GM23248 (cell line): ENCODE measurements around the gene ASIC5. TPM values are rescaled to one million over a fixed set of nuclear protein-coding genes. Genes with fewer than 3 reads are reported as not detected.
A peak's percentile ranks its signal among the peaks of the same experiment; 100 is the strongest.
"Not testable (repeated sequence)": the region's sequence is repeated elsewhere in the genome, so short reads cannot be mapped to it uniquely, and the experiment has no call there.

Experiments used
- DNase-seq: peaks from one replicate; pipeline ENCODE4 v3.0.0-alpha.2; 2015
- H2AFZ ChIP-seq: fragments of 200-600 bp; sonication (generic); 2 replicates; pipeline ENCODE4 v1.6.1; 2016; ENCODE audit warnings: antibody characterized with exemption
- H3F3A ChIP-seq: fragments of 200-600 bp; sonication (generic); 2 replicates; pipeline ENCODE4 v1.6.1; 2016; ENCODE audit warnings: mild to moderate bottlenecking, antibody characterized with exemption, mixed run types; ENCODE audit not compliant: insufficient read depth
- H3K27ac ChIP-seq: fragments of 200-600 bp; sonication (generic); 2 replicates; pipeline ENCODE4 v1.5.1; 2016; ENCODE audit warnings: mild to moderate bottlenecking
- H3K27me3 ChIP-seq: fragments of 200-600 bp; sonication (generic); replicated peaks from 2 replicates; pipeline ENCODE4 v1.6.1; 2016; ENCODE audit warnings: mild to moderate bottlenecking; ENCODE audit not compliant: insufficient read depth
- H3K36me3 ChIP-seq: fragments of 200-600 bp; sonication (generic); 2 replicates; pipeline ENCODE4 v1.6.1; 2016; ENCODE audit warnings: low read depth, mild to moderate bottlenecking
- H3K4me1 ChIP-seq: fragments of 200-600 bp; sonication (generic); 2 replicates; pipeline ENCODE4 v1.6.1; 2016; ENCODE audit warnings: mild to moderate bottlenecking; ENCODE audit not compliant: insufficient read depth
- H3K4me2 ChIP-seq: fragments of 200-600 bp; sonication (generic); one replicate; pipeline ENCODE4 v1.6.1; 2016; ENCODE audit warnings: mild to moderate bottlenecking; ENCODE audit not compliant: unreplicated experiment
- H3K4me3 ChIP-seq: fragments of 200-600 bp; sonication (generic); 2 replicates; pipeline ENCODE4 v1.5.1; 2016; ENCODE audit warnings: mild to moderate bottlenecking
- H3K79me2 ChIP-seq: fragments of 200-600 bp; sonication (generic); 2 replicates; pipeline ENCODE4 v1.6.1; 2016; ENCODE audit warnings: mild to moderate bottlenecking; ENCODE audit not compliant: insufficient read depth
- H3K9ac ChIP-seq: fragments of 200-600 bp; sonication (generic); 2 replicates; pipeline ENCODE4 v1.6.1; 2016; ENCODE audit warnings: mild to moderate bottlenecking
- H3K9me2 ChIP-seq: fragments of 200-600 bp; sonication (generic); 2 replicates; pipeline ENCODE4 v1.6.1; 2016; ENCODE audit warnings: mixed run types, mild to moderate bottlenecking, moderate library complexity; ENCODE audit not compliant: insufficient read depth
- H3K9me3 ChIP-seq: fragments of 200-600 bp; sonication (generic); one replicate; pipeline ENCODE4 v1.6.1; 2017; ENCODE audit warnings: low read depth
- H4K20me1 ChIP-seq: fragments of 200-600 bp; sonication (generic); 2 replicates; pipeline ENCODE4 v1.6.0; 2016; ENCODE audit not compliant: insufficient read depth
- EZH2 ChIP-seq: fragments of 200-600 bp; sonication (generic); IDR thresholded peaks from 2 replicates; pipeline ENCODE4 v1.6.1; 2018; ENCODE audit warnings: antibody characterized with exemption, mild to moderate bottlenecking; ENCODE audit not compliant: insufficient read depth, poor library complexity, severe bottlenecking
- EZH2phosphoT487 ChIP-seq: fragments of 200-600 bp; sonication (generic); IDR thresholded peaks from 2 replicates; pipeline ENCODE4 v1.6.1; 2018; ENCODE audit warnings: antibody characterized with exemption, moderate library complexity, mild to moderate bottlenecking, low read depth; ENCODE audit not compliant: insufficient read depth
- WGBS, 2 experiments: methylation state at CpG; one replicate each; pipeline ENCODE4 v1.1.6; 2015 to 2017; ENCODE audit warnings: low lambda C conversion rate in 2 of 2, low coverage in 1 of 2; ENCODE audit errors: missing lambda C conversion rate in 2 of 2; 5-methylcytosine and 5-hydroxymethylcytosine counted together
- in situ Hi-C: fragments of 300-500 bp; cut with MboI; formaldehyde crosslinking; loops from 2 replicates; pipeline ENCODE4 v1.15.0; 2020
- polyA plus RNA-seq: library from polyadenylated mRNA; unstranded; fragments of >200 nt; fragmentation: Nextera tagmentation; extraction: Ambion mirVana; gene quantifications from 2 replicates; pipeline ENCODE4 v1.2.1, GENCODE V29; 2016
- total RNA-seq: library from RNA; depleted of rRNA; stranded (reverse); fragments of >200 nt; shearing (Covaris generic); gene quantifications from 2 replicates; pipeline ENCODE4 v1.2.3, GENCODE V29; 2014

The ASIC5 gene
- total and polyA plus RNA-seq, 2 experiments from 2014 or later: not detected

DNA sequence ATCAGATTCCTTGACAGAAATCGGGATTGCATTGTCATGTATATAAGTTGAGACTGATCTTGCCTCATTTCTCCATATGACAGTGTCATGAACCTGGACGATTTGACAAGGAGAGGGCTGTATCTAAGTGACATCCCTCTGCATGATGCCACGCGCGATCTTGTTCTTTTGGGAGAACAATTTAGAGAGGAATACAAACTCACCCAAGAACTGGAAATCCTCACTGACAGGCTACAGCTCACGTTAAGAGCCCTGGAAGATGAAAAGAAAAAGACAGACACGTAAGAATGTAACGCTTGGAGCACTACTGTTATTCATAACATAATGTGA is 66.3 kb downstream of the ASIC5 start:
- peak overlapping the region; percentile 35; the same call in 1 of the 2 replicates for H2AFZ ChIP-seq
- H3K27ac ChIP-seq: no peak overlapping the region
- no peaks in the 10 kb centered on the region for H3K9me2 ChIP-seq
- no peak overlapping the region for H3K4me2 ChIP-seq
- no peaks in the 10 kb centered on the region for H3K79me2 ChIP-seq
- H3K9me3 ChIP-seq: no peaks in the 10 kb centered on the region
- no peaks in the 10 kb centered on the region for H3K4me1 ChIP-seq
- no peak overlapping the region for H3K9ac ChIP-seq
- H3K36me3 ChIP-seq: no peaks in the 10 kb centered on the region
- WGBS, 2 experiments: 44 to 45% methylated on average over 8 of the region's 8 CpGs
- TF ChIP-seq EZH2 (no peak), EZH2phosphoT487 (no peak)
- H3F3A ChIP-seq: no peaks in the 10 kb centered on the region
- H3K4me3 ChIP-seq: no peak overlapping the region; the same call in 1 of the 2 replicates
- H3K27me3 ChIP-seq: no peaks in the 10 kb centered on the region
- no peaks in the 10 kb centered on the region for H4K20me1 ChIP-seq
- in situ Hi-C loops: no loop called here
- no peak for DNase-seq

DNA sequence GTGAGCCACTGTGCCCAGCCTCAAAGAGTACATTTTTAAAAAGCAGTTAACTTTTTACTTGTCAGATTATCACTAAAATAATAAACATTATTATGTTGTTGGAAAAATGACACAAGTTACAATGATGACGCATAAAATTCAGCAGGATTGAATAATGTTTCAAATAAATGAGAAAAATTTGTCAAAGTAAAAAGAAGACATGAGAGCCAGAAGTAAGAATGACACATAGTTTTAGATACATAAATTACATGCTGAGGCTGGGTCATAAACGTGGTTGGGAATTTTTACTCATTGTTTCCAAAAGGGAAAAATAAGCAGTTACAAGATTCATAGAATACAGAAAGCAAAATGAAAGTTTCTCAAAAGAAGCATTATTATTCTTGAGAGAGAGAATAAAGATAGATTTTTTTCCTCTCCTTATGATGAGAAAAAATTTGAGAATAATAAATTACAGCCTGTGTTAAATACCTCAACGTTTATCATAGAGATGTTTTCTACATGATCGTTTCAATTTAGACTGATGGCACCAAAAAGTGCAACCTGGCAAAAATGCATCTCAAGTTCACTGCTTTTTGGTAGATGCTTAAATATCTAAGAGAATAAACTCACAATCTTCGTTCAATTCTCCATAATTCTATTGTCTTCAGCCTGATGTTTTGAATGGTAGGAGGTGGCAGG is 66.8 kb downstream of the ASIC5 start:
- 5 to 7% methylated on average over 5 of the region's 5 CpGs for WGBS, 2 experiments

DNA sequence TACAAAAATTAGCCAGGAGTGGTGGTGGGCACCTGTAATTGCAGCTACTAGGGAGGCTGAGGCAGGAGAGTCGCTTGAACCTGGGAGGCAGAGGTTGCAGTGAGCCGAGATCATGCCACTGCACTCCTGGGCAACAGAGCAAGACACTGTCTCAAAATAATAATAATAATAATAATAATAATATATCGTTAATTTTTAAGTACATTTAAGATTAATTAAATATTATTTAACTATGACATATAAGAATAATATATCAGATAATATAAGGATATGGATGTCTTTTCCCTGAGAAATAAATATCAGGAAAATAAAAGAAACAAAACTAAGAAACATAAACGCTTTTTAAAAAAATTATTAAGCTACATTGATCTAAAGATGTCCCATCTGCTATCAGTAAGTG is 68.5 kb downstream of the ASIC5 start:
- H3K27me3 ChIP-seq, H3K36me3 ChIP-seq, H2AFZ ChIP-seq, H3K4me3 ChIP-seq, H3K79me2 ChIP-seq, DNase-seq, H3K9me2 ChIP-seq, H3K4me1 ChIP-seq, H3K9ac ChIP-seq, H4K20me1 ChIP-seq, H3F3A ChIP-seq, H3K27ac ChIP-seq, in situ Hi-C loops, H3K4me2 ChIP-seq, H3K9me3 ChIP-seq: not testable (repeated sequence)
- WGBS, 2 experiments: 95 to 97% methylated on average over 4 of the region's 4 CpGs

More for the DNA sequence above, 66.8 kb downstream of the ASIC5 start:
- Histone ChIP-seq H3K9ac (no peak overlapping the region), H3K4me2 (peak overlapping the region; percentile 38), H3K27ac (no peak overlapping the region), H3K4me3 (peak overlapping the region; percentile 33; the same call in 1 of the 2 replicates), H3K9me2 (no peaks in the 10 kb centered on the region), H3K27me3 (no peaks in the 10 kb centered on the region), H3K9me3 (no peaks in the 10 kb centered on the region), H2AFZ (peak overlapping the region; percentile 35; the same call in 1 of the 2 replicates), H3K4me1 (no peaks in the 10 kb centered on the region), H3F3A (no peaks in the 10 kb centered on the region), H3K36me3 (no peaks in the 10 kb centered on the region), H3K79me2 (no peaks in the 10 kb centered on the region), H4K20me1 (no peaks in the 10 kb centered on the region)
- in situ Hi-C loops: no loop called here
- TF ChIP-seq EZH2: no peak
- no peak for TF ChIP-seq EZH2phosphoT487
- DNase-seq: peak; percentile 52

- Histone ChIP-seq H4K20me1 (no peaks in the 10 kb centered on the region), H2AFZ (no peak overlapping the region), H3F3A (no peaks in the 10 kb centered on the region), H3K27me3 (no peaks in the 10 kb centered on the region), H3K27ac (no peak overlapping the region), H3K9me3 (no peaks in the 10 kb centered on the region), H3K9ac (no peak overlapping the region), H3K9me2 (no peaks in the 10 kb centered on the region), H3K79me2 (no peaks in the 10 kb centered on the region), H3K4me3 (no peak overlapping the region), H3K4me1 (no peaks in the 10 kb centered on the region), H3K4me2 (no peak overlapping the region), H3K36me3 (no peaks in the 10 kb centered on the region)
- in situ Hi-C loops: no loop called here
- no peak for TF ChIP-seq EZH2phosphoT487
- no peak for TF ChIP-seq EZH2
- peak; percentile 46 for DNase-seq
- WGBS, 2 experiments: 38 to 46% methylated on average over 3 of the region's 3 CpGs
Measured at GRCh38 chr4:155795991-155796390, 70.1 kb downstream of the ASIC5 start.
